MM.1S (cell line): Measurements from ENCODE around the gene ATP5ME.

Experiments used
- DNase-seq: peaks from one replicate; pipeline ENCODE4 v3.0.0-alpha.2; 2015
- H2AFZ ChIP-seq: fragments of 300-600 bp; sonication (generic); 2 replicates; pipeline ENCODE4 v1.6.0; 2016; ENCODE audit warnings: antibody characterized with exemption, low read length
- H3F3A ChIP-seq: fragments of 300-600 bp; sonication (generic); 2 replicates; pipeline ENCODE4 v1.6.1; 2016; ENCODE audit warnings: mild to moderate bottlenecking, antibody characterized with exemption, low read length, moderate library complexity, mixed read lengths; ENCODE audit not compliant: insufficient read depth
- H3K27ac ChIP-seq: fragments of 300-600 bp; sonication (generic); 2 replicates; pipeline ENCODE4 v1.5.1; 2016; ENCODE audit warnings: mild to moderate bottlenecking, low read length
- H3K27me3 ChIP-seq: fragments of 300-600 bp; sonication (generic); replicated peaks from 2 replicates; pipeline ENCODE4 v1.6.0; 2016; ENCODE audit warnings: low read length; ENCODE audit not compliant: insufficient read depth
- H3K36me3 ChIP-seq: fragments of 300-600 bp; sonication (generic); replicated peaks from 2 replicates; pipeline ENCODE4 v1.6.1; 2016; ENCODE audit warnings: mild to moderate bottlenecking, low read length, mixed read lengths; ENCODE audit not compliant: insufficient read depth
- H3K4me1 ChIP-seq: fragments of 300-600 bp; sonication (generic); 2 replicates; pipeline ENCODE4 v1.6.1; 2016; ENCODE audit warnings: low read length, mixed read lengths
- H3K4me2 ChIP-seq: fragments of 300-600 bp; sonication (generic); 2 replicates; pipeline ENCODE4 v1.6.0; 2016; ENCODE audit warnings: low read depth, low read length
- H3K4me3 ChIP-seq: fragments of 300-600 bp; sonication (generic); 2 replicates; pipeline ENCODE4 v1.5.1; 2016; ENCODE audit warnings: low read length, mixed read lengths
- H3K79me2 ChIP-seq: fragments of 300-600 bp; sonication (generic); 2 replicates; pipeline ENCODE4 v1.6.1; 2016; ENCODE audit warnings: mixed run types, low read length, mixed read lengths
- H3K9ac ChIP-seq: fragments of 300-600 bp; sonication (generic); 2 replicates; pipeline ENCODE4 v1.6.1; 2016; ENCODE audit warnings: low read length, mixed read lengths
- H3K9me2 ChIP-seq: fragments of 300-600 bp; sonication (generic); replicated peaks from 2 replicates; pipeline ENCODE4 v1.6.1; 2016; ENCODE audit warnings: mild to moderate bottlenecking, low read length, mixed read lengths; ENCODE audit not compliant: insufficient read depth
- H3K9me3 ChIP-seq: fragments of 300-600 bp; sonication (generic); replicated peaks from 2 replicates; pipeline ENCODE4 v1.6.1; 2016; ENCODE audit warnings: mild to moderate bottlenecking, low read length, mixed read lengths; ENCODE audit not compliant: insufficient read depth
- H4K20me1 ChIP-seq: fragments of 300-600 bp; sonication (generic); 2 replicates; pipeline ENCODE4 v1.6.1; 2016; ENCODE audit warnings: mild to moderate bottlenecking, low read length, moderate library complexity, mixed read lengths; ENCODE audit not compliant: insufficient read depth
- EZH2 ChIP-seq: fragments of 300-600 bp; sonication (generic); optimal IDR thresholded peaks from 2 replicates; pipeline ENCODE3; 2017; ENCODE audit warnings: low read depth, mild to moderate bottlenecking, antibody characterized with exemption, low read length, mixed read lengths
- EZH2phosphoT487 ChIP-seq: fragments of 300-600 bp; sonication (generic); IDR thresholded peaks from 2 replicates; pipeline ENCODE4 v1.6.1; 2018; ENCODE audit warnings: antibody characterized with exemption, low read length
- TF ChIP-seq, protein P1 (sequence below): fragments of 300-600 bp; sonication (generic); IDR thresholded peaks from 2 replicates; pipeline ENCODE4 v1.5.1; 2016; ENCODE audit warnings: antibody characterized with exemption, low read length, mixed read lengths

Gene ATP5ME

DNA sequence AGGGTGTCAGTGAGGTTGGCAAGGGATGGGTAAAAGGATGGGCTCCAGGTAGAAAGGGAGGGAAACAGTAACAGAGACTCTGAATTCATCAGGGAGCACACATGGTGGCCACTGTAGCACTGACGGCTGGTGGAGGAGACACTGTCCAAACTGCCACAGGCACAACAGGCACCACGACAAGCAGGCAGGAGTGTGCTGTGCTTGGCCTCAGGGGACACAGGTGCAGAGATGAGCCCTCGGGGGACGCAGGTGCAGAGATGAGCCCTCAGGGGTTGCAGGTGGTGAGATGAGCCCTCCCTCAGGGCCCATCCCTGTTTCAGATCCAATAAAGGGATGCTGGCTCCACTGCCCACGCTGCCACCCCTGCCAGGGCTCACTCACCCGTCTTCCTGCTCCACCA, 41.1 kb downstream of the ATP5ME start:
- H3K9me2 ChIP-seq, result no peaks in the 10 kb centered on the region
- H3K79me2 ChIP-seq, result no peaks in the 10 kb centered on the region
- H3K9ac ChIP-seq, result no peak overlapping the region
- no peak overlapping the region for H2AFZ ChIP-seq
- no peak for DNase-seq
- H3K4me2 ChIP-seq, result no peak overlapping the region
- TF ChIP-seq EZH2 (no peak), EZH2phosphoT487 (no peak)
- TF ChIP-seq, protein P1, sequence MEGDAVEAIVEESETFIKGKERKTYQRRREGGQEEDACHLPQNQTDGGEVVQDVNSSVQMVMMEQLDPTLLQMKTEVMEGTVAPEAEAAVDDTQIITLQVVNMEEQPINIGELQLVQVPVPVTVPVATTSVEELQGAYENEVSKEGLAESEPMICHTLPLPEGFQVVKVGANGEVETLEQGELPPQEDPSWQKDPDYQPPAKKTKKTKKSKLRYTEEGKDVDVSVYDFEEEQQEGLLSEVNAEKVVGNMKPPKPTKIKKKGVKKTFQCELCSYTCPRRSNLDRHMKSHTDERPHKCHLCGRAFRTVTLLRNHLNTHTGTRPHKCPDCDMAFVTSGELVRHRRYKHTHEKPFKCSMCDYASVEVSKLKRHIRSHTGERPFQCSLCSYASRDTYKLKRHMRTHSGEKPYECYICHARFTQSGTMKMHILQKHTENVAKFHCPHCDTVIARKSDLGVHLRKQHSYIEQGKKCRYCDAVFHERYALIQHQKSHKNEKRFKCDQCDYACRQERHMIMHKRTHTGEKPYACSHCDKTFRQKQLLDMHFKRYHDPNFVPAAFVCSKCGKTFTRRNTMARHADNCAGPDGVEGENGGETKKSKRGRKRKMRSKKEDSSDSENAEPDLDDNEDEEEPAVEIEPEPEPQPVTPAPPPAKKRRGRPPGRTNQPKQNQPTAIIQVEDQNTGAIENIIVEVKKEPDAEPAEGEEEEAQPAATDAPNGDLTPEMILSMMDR, result no peak
- H3K27me3 ChIP-seq, result no peaks in the 10 kb centered on the region
- H3K4me3 ChIP-seq, result no peak overlapping the region
- no peaks in the 10 kb centered on the region for H3K9me3 ChIP-seq
- no peaks in the 10 kb centered on the region for H3K4me1 ChIP-seq
- no peaks in the 10 kb centered on the region for H3K36me3 ChIP-seq
- no peak overlapping the region for H3K27ac ChIP-seq
- no peaks in the 10 kb centered on the region for H3F3A ChIP-seq
- no peaks in the 10 kb centered on the region for H4K20me1 ChIP-seq

DNA sequence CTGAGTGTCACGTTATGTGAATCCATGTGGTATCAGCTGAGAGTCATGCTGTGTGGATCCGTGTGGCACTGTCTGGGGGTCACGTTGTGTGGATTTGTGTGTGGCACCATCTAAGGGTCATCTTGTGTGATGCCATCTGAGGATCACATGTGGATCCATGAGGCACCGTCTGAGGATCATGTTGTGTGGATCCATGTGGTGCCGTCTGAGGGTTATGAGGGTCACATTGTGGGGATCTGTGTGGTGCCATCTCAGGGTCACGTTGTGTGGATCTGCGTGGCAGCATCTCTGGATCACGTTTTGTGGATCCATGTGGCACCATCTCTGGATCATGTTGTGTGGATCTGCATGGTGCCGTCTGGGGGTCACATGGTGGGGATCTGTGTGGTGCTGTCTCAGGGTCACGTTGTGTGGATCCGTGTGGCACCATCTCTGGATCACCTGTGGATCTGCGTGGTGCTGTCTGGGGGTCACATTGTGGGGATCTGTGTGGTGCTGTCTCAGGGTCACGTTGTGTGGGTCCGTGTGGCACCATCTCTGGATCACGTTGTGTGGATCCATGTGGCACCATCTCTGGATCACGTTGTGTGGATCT, 41.8 kb downstream of the ATP5ME start:
- H3K9me2 ChIP-seq, result no peaks in the 10 kb centered on the region

DNA sequence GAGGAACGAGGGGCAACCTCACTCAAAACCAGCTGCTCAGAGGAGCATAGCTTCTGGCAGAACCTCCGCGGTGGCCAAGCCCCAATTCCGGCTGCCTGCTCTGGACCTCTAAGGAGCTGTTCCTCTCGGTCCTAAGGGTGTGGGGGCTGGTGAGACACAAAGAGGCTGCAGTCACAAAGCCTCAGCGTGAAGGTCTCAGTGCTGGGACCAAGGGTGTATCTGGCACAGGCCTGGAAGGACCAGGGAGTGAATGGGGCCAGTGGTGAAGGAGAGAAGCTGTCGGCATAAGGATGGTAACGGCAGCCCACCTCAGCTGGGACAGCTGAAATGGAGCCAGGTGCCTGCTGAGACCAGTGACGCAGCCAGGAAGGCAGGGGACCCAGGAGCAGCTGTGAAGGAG, 43.4 kb downstream of the ATP5ME start:
- H3K27me3 ChIP-seq, result no peaks in the 10 kb centered on the region
- H3K4me1 ChIP-seq, result no peaks in the 10 kb centered on the region
- no peak overlapping the region for H3K4me2 ChIP-seq
- no peaks in the 10 kb centered on the region for H3K9me2 ChIP-seq
- DNase-seq, result no peak
- H4K20me1 ChIP-seq, result no peaks in the 10 kb centered on the region
- no peak overlapping the region for H3K9ac ChIP-seq
- H3K9me3 ChIP-seq, result no peaks in the 10 kb centered on the region
- H3K36me3 ChIP-seq, result no peaks in the 10 kb centered on the region
- no peak overlapping the region for H3K27ac ChIP-seq
- no peaks in the 10 kb centered on the region for H3F3A ChIP-seq
- no peak overlapping the region for H3K4me3 ChIP-seq
- no peak overlapping the region for H2AFZ ChIP-seq
- H3K79me2 ChIP-seq, result no peaks in the 10 kb centered on the region
- TF ChIP-seq EZH2 (no peak), EZH2phosphoT487 (no peak)
- TF ChIP-seq, protein P1, result no peak

More for the DNA sequence above, 41.8 kb downstream of the ATP5ME start:
- no peaks in the 10 kb centered on the region for H3K9me3 ChIP-seq
- H3F3A ChIP-seq, result no peaks in the 10 kb centered on the region
- H3K9ac ChIP-seq, result no peak overlapping the region
- no peak for DNase-seq
- H3K36me3 ChIP-seq, result no peaks in the 10 kb centered on the region
- no peaks in the 10 kb centered on the region for H3K27me3 ChIP-seq
- no peaks in the 10 kb centered on the region for H3K4me1 ChIP-seq
- H3K79me2 ChIP-seq, result no peaks in the 10 kb centered on the region
- TF ChIP-seq EZH2phosphoT487, result no peak
- TF ChIP-seq, protein P1, result no peak
- TF ChIP-seq EZH2, result no peak
- no peak overlapping the region for H3K4me2 ChIP-seq
- H4K20me1 ChIP-seq, result no peaks in the 10 kb centered on the region
- H2AFZ ChIP-seq, result no peak overlapping the region
- H3K4me3 ChIP-seq, result no peak overlapping the region
- H3K27ac ChIP-seq, result no peak overlapping the region
